NB4 (cell line): ENCODE data around the gene PAFAH1B2.
"Not testable (repeated sequence)": the region's sequence is repeated elsewhere in the genome, so short reads cannot be mapped to it uniquely, and the experiment has no call there.

Experiments used
- DNase-seq: peaks from one replicate; pipeline ENCODE4 v3.0.0; 2010; ENCODE audit warnings: low read depth
- H3K4me3 ChIP-seq: one replicate; pipeline ENCODE4 v1.5.1; 2011; ENCODE audit warnings: mild to moderate bottlenecking, low read depth, low read length, moderate library complexity
- MYC ChIP-seq: IDR thresholded peaks from 2 replicates; pipeline ENCODE4 v1.6.1; 2011; ENCODE audit warnings: low read depth, low read length
- POLR2A ChIP-seq: IDR thresholded peaks from 2 replicates; pipeline ENCODE4 v1.6.1; 2011; ENCODE audit warnings: mild to moderate bottlenecking; ENCODE audit not compliant: insufficient read length; ENCODE audit errors: extremely low read depth
- TF ChIP-seq, protein P1 (sequence below): IDR thresholded peaks from one replicate; pipeline ENCODE4 v1.5.1; 2012; ENCODE audit warnings: low read depth, low read length
- TF ChIP-seq, protein P2 (sequence below): IDR thresholded peaks from 2 replicates; pipeline ENCODE4 v1.6.1; 2011; ENCODE audit warnings: low read depth, low read length

Gene PAFAH1B2

DNA sequence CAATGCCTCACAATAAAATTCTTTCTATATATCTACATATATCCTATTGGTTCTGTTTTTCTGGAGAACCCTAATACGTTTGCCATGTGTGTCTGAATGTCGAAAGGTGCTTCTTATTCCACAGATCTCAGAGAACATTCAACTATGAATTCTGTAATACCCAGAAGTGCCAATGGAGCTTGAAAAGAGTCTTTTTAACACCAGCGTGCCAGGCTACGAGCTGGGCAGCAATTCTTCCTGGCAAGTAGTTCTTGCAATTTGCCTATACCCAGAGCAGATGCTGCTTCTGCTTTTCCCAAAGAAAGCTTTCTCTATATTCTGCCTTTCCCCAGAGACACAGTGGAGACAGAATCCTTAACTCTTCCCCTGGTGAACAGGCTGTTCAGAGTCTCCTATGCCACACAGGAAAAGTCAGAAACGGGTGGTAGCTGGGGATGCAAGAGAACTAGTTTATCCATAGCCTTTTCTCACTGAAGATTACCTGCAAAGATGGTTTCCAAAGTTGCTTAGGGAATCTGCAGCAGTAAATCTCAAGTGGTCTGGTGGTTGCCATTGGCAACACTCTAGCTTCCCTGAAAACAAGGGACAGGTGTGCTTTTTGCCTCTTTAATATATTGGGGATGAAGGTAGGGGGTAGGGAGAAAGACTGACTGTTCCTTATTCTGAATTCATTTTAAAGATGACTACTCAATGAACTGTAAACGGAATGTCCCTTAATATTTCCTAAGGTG is 16.8 kb upstream of the PAFAH1B2 start:
- TF ChIP-seq MYC (no peak), POLR2A (no peak)
- TF ChIP-seq, protein P1, sequence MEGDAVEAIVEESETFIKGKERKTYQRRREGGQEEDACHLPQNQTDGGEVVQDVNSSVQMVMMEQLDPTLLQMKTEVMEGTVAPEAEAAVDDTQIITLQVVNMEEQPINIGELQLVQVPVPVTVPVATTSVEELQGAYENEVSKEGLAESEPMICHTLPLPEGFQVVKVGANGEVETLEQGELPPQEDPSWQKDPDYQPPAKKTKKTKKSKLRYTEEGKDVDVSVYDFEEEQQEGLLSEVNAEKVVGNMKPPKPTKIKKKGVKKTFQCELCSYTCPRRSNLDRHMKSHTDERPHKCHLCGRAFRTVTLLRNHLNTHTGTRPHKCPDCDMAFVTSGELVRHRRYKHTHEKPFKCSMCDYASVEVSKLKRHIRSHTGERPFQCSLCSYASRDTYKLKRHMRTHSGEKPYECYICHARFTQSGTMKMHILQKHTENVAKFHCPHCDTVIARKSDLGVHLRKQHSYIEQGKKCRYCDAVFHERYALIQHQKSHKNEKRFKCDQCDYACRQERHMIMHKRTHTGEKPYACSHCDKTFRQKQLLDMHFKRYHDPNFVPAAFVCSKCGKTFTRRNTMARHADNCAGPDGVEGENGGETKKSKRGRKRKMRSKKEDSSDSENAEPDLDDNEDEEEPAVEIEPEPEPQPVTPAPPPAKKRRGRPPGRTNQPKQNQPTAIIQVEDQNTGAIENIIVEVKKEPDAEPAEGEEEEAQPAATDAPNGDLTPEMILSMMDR = no peak
- TF ChIP-seq, protein P2, sequence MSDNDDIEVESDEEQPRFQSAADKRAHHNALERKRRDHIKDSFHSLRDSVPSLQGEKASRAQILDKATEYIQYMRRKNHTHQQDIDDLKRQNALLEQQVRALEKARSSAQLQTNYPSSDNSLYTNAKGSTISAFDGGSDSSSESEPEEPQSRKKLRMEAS = no peak
- no peak overlapping the region for H3K4me3 ChIP-seq
- no peak for DNase-seq

DNA sequence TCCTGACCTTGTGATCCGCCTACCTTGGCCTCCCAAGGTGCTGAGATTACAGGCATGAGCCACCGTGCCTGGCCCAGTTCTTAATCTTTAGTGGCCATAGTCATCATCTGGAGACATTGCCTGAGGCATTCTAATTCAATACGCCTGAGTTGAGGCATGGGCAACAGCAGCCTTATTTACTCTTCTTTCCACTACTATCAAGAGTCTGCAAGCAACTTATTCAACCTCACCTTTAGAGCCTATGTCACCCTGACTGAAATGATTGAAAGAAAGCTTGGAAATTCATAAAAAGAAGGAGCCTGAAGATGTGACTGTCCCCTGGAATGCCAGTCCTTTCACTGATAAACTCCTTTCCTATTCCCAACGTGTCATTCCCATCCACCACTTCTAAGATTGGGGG is 15.8 kb upstream of the PAFAH1B2 start:
- H3K4me3 ChIP-seq = no peak overlapping the region
- TF ChIP-seq MYC (no peak), POLR2A (no peak)
- TF ChIP-seq, protein P2 = no peak
- TF ChIP-seq, protein P1 = no peak
- no peak for DNase-seq

DNA sequence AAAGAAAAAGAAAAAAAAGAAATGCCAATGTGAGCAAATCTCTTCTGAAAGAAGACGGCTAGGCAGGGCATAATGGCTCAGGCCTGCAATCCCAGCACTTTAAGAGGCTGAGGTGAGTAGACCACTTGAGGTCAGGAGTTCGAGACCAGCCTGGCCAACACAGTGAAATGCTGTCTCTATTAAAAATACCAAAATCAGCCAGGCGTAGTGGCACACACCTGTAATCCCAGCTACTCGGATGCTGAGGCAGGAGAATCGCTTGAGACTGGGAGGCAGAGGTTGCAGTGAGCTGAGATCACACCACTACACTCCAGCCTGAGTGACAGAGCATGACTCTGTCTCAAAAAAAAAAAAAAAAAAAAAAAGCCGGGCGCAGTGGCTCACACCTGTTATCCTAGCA is 13.7 kb upstream of the PAFAH1B2 start:
- H3K4me3 ChIP-seq, DNase-seq: not testable (repeated sequence)

DNA sequence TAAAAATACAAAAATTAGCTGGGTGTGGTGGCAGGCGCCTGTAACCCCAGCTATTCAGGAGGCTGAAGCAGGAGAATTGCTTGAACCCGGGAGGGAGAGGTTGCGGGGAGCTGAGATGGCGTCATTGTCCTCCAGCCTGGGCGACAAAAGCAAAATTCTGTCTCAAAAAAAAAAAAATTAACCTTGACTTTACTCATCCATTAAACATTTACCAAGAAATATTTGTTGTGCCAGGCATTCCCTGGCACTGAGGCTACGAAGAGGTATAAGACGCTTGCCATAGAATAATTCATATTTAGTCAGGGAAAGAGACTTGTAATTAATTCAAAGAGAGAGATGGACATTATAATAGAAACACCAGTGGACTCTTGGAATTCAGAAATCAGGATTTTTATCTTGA is 13.2 kb upstream of the PAFAH1B2 start:
- TF ChIP-seq, protein P2 = no peak
- TF ChIP-seq, protein P1 = no peak
- TF ChIP-seq MYC = no peak
- no peak for TF ChIP-seq POLR2A

DNA sequence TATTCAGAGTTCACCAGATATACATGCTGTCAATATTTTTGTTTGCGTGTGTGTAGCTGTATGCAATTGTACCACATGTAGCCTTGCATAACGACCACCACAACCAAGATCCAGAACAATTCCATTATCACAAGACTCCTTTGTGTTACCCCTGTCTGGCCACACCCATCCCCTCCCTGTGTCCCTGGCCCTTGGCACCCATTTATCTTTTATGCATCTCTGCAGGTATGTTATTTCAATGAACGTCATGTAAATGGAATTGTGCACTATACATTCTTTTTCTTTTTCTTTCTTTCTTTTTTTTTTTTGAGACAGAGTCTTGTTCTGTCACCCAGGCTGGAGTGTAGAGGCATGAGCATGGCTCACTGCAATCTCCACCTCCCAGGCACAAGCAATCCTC is 9.7 kb upstream of the PAFAH1B2 start:
- no peak for DNase-seq
- TF ChIP-seq MYC = no peak

More for the DNA sequence above, 13.2 kb upstream of the PAFAH1B2 start:
- H3K4me3 ChIP-seq = no peak overlapping the region
- DNase-seq = no peak

DNA sequence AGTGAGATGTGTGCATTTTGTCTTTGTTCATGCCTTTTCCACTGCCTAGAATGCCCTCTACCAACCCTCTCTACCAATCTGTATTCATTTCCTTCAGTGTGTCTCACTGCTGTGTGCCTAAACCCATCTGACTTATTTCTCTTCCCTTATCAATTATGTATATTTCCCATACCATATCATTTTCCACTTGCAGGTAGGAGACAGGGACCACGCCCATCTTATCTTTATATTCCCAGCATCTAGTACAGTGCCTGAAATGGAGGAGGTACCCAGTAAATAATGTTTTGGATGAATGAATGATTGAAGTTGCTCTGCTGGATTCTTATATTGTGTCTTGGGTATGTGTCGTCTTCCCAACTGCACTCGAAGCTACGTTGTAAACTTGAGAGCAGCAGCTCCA is 9.1 kb upstream of the PAFAH1B2 start:
- DNase-seq, H3K4me3 ChIP-seq: not testable (repeated sequence)

More for the DNA sequence above, 9.7 kb upstream of the PAFAH1B2 start:
- no peak overlapping the region for H3K4me3 ChIP-seq

DNA sequence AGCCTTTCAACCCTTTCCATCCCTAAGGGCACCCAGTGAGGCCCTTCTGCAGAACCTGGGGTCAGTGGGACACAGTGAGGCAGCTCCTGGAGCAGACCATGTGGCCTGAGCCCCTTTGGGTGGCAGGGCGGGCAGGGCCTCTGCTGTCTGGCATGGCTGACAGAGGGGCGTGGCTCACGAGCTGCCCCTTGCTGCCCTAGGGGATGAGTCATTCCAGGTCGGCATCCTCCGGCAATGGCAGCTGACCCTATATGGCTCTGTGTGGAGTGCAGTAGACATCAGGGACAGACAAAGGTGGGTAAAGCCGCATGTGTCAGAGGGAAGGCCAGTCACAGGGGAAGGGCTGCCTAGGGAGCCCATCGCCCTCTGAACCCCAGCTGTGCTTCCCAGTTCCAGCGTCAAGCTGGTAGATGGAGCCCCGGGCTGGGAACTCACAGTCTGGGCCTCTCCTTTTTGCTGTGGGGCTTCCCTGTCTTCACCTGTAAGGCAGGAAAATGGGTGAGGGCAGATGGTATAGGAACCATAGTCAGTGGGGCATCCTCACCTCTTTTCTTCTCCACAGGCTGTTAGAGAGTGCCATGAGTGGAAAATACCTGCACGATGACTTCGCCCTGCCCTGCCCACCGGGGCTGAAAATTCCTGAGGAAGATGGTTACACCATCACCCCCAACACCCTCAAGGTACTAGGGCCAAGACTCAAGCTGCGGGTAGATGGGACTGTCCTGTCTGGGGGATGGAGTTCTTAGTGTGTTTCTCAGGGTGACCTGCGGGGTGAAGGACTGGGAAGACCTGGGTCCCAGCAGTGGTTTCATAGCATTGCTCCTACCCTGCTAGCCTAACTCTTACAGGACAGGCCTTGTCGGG is 6.6 kb upstream of the PAFAH1B2 start:
- not testable (repeated sequence) for DNase-seq

DNA sequence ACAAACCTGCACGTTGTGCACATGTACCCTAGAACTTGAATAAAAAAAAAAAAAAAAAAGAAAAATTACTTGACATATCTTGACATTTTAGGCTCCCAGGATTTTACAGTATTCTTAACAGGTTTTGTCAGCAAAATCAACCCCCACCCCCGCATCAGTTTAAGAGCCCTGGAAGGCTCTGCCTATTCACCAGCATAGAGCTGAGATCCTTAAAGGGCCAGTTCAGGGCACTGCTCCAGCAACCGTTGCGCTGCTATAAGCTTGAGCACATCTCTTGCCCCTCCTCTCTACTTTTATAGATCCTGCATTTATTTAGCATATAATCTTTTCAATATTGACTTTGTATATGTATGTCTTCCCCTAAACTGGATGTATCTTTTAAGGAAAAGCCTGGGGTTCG is 697 bp upstream of the PAFAH1B2 start:
- DNase-seq = peak; percentile 62
- peak overlapping the region; percentile 88 for H3K4me3 ChIP-seq
- TF ChIP-seq, protein P2 = no peak
- no peak for TF ChIP-seq MYC
- TF ChIP-seq, protein P1 = no peak
- TF ChIP-seq POLR2A = no peak

More for the DNA sequence above, 6.6 kb upstream of the PAFAH1B2 start:
- H3K4me3 ChIP-seq = not testable (repeated sequence)
